M059J (cell line): ENCODE measurements around the gene C9orf85. TPM values are rescaled to one million over a fixed set of nuclear protein-coding genes. Genes with fewer than 3 reads are reported as not detected.
A peak's percentile ranks its signal among the peaks of the same experiment; 100 is the strongest.
"Not testable (repeated sequence)": the region's sequence is repeated elsewhere in the genome, so short reads cannot be mapped to it uniquely, and the experiment has no call there.

Source experiments
- DNase-seq: peaks from one replicate; pipeline ENCODE4 v3.0.0-alpha.2; 2012; ENCODE audit warnings: low read depth
- total RNA-seq: library from RNA; depleted of rRNA; stranded (reverse); fragments of >200 nt; shearing (Covaris generic); gene quantifications from 2 replicates; pipeline ENCODE4 v1.2.3, GENCODE V29; 2014; rRNA removed

The C9orf85 gene, protein sequence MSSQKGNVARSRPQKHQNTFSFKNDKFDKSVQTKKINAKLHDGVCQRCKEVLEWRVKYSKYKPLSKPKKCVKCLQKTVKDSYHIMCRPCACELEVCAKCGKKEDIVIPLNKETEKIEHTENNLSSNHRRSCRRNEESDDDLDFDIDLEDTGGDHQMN
- 24.9 and 32.2 TPM in 2 replicates for total RNA-seq

DNA sequence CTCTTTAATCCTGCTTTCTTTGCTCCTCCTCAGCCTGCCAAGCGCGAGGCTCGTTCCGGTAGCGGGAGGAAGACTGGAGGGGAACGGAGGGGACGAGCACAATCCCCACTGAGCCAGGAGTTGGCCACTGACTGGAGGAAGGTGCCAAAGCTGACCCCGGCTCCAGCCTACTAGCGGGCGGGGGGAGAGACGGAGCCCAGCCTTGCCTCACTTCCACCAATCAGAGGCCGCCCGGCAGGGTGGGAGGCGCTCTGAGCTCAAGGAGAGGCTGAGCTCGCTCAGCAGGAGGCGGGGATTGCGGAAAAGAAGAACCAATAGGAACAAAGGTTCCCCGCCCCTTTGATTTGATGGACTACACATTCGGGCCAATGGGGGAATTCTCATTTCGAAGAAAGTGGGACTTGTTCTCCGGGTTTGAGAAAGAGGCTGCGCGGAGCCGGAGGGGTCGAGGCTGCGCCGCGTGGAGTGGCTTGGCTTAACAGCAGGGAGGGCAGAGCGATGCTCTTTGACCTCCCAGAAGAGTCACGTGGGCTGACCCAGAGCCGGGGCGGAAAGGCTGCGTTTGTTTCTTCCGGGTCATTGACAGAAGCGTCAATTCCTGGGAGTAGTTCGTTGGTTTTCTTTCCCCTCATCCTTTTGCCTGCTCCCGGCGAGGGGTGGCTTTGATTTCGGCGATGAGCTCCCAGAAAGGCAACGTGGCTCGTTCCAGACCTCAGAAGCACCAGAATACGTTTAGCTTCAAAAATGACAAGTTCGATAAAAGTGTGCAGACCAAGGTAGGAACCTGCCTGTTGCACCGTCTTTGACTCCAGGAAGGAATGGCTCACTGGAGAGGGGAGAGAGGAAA lies at the start of gene C9orf85, which contains the start of gene ABHD17B:
C9orf85 (plus strand) TSS at position 579 of the 847 bp plus-strand sequence; CDS start at position 675, 96 bp downstream.
ABHD17B (minus strand) TSS at position 133 of the 847 bp plus-strand sequence. CDS start 36,113 bp downstream, outside the sequence.
- DNase-seq: peak; percentile 100

DNA sequence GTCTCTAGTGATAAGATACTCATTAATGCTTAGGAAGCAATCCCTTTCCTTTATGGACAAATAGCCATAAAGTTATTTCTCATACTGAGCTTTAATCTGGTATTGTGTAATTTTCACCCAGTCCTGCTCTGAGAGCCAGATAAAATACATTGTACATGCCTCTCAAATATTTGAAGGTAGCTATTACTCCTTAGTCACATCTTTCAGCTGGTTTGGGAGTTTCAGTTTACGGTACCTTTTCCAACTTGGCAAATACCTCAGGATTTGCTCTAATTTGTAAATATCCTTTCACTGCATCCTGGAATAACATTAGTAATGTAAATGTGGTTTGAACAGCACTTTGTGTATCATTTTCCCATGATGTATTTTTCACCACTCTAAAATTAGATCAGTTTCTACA lies 47.8 kb upstream of the C9orf85 start:
- DNase-seq: no peak

DNA sequence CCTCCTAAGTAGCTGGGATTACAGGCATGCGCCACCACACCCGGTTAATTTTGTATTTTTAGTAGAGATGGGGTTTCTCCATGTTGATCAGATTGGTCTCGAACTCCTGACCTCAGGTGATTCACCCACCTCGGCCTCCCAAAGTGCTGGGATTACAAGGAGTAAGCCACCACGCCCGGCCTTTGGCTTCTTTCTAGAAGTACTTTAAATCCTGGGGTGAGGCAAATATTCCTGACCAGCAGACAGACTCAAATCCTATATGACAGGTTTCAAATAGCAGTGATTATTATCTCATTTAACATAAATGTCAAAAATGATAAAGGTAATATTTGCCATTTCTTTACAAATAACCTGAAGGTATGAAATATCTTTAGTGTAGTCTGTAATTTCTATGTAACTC lies 36.1 kb upstream of the C9orf85 start:
- DNase-seq: no peak

DNA sequence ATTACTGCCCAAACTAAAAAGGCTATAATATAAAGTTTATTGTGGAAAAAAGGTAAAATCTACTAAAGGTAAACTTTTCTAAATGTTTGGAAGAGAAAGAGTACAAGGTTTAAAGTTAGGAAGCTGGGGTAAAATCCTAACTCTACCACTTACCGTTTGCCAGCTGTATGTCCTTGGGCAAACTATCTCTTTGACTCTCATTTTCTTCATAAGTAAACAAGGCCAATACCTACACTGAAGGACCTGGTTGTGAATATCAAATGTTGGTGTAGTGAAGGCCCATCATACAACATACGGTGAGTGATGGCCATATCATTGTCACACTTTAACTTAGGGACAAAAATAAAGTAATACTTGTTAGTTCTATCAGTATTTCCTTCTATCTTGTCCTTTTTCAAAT lies 35.3 kb upstream of the C9orf85 start:
- DNase-seq: no peak

DNA sequence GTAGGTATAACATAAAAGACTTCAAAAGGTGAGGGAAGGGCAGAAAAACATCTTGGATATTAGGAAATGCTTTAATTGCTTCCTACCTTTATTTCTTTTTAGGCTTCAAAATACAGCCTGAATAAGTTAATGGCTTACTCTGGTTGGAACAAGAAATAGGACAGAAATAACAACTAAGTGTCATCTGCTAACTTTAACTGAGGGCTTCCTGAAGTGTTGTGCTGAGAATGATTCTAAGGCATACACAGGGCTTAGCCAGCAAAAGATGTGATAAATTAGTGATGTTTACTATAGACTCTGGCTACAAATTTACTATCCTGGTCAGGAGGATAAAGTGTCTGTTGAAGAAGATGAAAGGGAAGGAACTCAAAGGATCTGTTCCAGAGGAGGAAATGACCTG lies 34.6 kb upstream of the C9orf85 start:
- DNase-seq: no peak

DNA sequence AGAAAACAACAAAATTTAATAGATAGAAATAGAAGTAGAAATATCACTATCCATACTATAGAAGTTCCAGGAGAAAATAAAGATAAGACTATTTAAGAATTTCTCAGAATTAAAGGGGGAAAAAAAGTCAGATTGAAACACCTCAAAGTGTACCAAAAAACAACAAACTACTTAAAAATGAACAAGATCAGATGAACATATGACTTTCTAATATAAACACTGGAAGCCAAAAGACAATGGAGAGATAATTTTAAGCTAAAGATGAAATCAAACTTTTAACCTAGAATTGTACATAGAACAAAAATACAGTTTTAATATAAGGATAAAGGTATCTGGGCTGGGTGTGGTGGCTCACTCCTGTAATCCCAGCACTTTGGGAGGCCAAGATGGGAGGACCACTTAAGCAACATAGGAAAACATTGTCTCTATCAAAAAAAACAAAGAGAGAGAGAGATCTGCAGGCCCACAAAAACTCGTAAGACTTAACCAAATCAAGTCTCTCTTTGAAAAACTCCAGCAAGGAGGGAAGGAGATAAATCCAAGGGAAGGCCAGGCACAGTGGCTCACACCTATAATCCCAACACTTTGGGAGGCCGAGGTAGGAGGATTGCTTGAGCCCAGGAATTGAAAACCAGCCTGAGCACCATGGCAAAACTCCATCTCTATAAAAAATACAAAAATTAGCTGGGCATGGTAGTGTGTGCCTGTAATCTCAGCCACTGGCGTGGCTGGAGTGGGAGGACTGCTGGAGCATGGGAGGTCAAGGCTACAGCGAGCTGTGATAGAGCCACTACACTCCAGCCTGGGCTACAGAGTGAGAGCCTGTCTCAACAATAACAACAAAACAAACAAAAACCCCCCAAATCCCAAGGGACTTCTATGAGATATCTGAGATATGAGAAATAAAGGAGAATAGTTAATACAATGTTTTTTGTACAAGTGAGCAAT lies 32.8 kb upstream of the C9orf85 start:
- no peak for DNase-seq

DNA sequence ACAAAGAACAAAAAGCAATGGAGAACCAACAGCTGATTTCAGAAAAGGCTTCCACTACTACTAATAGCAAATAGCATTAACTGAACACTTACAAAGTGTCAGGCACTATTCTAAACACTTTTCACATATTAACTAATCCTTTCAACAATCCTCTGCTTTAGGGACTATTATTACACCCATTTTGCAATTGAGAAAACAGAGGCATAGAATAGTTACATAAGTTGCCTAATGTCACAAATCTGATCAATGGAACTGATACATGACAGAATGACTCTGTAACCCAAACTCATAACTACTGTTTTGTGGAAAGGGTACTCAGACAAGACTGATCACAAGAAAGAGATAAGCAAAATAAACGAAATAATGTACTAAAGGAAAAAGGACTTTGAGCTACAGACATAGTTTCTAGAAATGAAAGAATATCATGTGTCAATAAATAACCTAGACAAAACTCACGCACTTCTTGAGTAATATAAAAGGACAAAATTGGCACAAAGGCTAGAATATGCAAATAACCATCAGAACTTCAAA lies 31.7 kb upstream of the C9orf85 start:
- DNase-seq: no peak

DNA sequence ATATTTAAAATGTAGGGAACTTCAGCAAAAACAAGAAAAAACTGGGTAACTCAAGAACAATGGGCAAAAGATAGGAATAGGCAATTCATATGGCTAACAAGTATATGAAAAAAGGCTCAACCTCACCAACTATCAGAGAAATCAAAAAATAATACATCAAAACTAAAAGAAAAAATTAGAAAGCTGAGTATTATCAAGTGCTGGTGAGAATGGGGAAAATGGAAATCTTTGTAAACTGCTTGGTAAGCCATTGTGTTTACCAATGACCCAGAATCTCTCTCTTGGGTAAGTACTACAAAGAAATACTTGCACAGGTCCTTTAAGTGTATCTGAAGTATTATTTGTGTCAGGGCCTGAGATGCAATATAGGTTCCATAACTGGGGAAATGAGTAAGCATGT lies 27.4 kb upstream of the C9orf85 start:
- no peak for DNase-seq

DNA sequence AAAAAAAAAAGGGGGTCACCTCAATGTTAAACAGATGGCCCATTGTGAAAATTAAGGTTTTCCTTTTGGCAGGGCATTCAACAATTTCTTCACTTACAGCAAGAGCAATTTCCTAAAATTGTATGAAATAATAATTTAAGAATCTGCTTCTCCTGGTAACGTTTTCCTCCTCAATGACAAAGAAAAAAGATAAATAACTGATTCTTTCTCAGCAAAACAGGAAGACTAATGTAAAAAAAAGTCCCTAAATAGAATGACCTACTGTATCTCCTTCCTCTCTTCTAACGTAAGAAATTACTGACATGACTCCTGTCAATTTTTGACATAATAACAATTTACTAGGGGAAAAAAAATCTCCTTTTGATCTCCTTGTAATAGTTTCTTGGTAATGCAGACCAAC lies 26.0 kb upstream of the C9orf85 start:
- DNase-seq: no peak

DNA sequence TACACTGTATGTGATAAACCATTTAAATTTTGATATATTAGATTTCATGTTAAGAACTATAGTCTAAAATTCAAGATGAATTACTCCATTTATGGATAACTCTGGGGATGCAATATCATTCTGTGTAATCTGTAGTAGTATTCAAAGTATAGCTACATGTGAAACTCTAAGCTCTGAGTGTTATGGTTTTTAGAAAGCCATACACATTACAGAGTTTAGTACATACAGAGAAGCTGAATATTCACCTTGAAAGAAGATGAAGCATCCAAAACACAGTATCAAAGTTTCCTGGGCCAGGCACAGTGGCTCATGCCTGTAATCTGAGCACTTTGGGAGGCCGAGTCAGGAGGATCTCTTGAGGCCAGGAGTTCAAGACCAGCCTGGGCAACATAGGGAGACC lies 25.4 kb upstream of the C9orf85 start:
- no peak for DNase-seq

DNA sequence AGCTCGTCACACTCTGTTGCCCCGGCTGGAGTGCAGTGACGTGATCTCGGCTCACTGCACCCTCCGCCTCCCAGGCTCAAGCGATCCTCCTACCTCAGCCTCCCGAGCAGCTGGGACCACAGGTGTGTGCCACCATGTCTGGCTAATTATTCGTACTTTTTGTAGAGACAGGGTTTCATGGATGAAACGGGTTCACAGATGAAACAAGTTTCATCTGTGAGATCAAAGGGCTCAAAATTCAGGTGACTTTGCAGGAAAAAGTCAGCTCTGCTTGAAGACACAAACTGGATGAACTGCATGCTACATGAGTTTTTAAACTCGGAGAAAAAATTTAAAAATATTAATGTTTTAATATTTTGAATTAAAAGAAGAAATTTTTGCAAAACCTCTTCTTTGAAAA lies 24.9 kb upstream of the C9orf85 start:
- DNase-seq: no peak

DNA sequence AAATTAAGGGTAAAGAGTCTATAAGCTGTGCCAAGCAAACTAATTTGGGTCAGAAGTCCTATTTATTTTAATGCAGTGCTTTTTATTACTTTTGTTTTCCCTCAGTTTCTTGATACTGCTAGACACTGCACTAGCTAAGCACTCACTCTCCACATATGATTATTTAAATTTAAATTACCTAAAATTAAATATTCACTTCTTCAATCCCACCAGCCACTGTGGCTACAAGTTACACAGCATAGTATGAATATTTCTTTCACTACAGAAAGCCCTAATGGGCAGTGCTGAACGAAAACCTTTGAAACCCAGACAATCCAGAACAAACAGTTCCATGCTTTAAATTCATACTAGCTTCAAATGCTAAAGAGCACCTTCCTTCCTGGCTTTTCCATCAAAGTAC lies 24.1 kb upstream of the C9orf85 start:
- DNase-seq: no peak

DNA sequence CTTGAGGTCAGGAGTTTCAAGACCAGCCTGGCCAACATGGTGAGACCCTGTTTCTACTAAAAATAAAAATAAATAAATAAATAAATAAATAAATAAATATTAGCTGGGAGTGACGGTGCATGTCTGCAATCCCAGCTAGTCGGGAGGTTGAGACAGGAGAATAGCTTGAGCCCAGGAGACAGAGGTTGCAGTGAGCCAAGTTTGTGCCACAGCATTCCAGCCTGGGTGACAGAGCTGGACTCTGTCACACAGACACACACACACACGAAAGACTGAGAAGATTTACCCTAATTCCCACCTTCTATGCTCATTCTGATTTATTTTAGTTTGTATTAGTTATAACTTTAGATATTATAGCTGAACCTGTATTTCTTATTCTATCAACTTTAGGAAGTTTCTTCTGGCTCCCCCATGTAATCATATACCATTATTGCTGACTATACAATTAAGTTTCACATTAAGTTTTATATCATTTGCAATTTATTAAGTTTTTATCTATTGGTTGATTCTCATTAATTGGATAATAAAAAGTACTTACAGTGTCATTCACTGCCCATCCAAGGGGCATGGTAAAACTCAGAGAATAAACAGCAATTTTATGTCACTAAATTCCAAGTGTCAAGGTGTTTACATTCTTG lies 21.3 kb upstream of the C9orf85 start:
- no peak for DNase-seq

DNA sequence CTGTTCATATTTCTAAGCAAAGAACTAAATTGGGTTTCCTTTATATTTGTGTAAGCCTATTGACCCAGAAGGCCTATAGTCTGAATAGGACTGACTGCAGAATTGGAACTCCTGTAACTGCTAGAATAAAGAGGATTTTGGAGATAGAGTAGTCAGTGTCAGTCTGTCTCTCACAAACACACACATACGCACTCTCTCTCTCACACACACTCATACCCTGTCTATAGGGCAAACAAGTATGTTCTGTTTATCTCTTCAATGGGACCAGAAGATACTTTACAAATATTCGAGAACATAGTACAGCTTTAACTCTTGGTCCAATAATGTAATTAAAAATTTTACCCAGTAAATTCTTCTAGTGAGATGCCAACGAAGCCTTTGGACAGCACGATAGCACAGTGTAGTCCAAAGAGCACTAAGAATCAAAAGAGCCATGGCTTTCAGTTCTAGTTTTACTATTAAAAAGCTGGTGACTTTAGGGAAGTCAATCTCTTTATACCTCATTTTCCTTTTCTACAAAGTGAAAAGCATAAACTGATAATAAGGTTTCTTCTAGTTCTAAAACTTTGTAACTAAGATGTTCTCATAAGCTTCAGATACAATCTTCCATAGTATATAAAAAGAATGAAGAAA lies 19.8 kb upstream of the C9orf85 start:
- DNase-seq: no peak

DNA sequence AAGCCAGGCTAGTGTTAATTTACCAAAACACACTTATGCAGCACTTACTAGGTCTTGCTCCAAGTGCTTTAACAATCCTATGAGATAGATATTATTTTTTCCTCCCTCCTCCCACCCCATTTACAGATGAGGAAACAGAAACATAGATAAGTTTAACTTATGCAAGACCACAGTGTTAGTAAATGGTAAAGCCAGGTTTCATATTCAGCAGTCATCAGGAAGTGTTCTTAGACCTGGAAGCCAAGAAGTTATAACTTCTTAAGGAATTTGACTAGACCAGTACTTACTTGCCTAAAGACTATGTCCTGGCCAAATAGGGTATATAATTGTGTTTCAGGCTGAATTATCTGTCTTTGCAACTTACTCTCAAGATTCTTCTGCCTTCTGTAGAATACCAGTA lies 16.3 kb upstream of the C9orf85 start:
- DNase-seq: no peak

DNA sequence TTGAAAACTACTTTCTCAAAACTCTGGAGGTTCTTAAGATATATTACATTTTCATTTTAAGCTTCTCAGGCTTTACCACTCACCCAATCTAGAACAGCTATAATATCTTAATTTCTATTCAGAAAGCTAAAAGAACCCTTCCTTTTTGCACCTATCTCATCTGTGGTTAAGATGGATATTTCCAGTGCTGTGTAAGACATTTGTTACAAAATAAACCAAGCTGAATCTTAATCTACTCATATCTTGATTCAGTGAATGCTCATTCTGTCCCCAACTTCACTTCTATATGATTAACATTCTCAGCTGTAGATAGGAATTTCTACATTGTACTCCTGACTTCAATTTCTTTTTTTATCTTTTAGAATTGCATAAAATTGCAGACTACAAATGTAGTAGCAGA lies 15.5 kb upstream of the C9orf85 start:
- DNase-seq: no peak

DNA sequence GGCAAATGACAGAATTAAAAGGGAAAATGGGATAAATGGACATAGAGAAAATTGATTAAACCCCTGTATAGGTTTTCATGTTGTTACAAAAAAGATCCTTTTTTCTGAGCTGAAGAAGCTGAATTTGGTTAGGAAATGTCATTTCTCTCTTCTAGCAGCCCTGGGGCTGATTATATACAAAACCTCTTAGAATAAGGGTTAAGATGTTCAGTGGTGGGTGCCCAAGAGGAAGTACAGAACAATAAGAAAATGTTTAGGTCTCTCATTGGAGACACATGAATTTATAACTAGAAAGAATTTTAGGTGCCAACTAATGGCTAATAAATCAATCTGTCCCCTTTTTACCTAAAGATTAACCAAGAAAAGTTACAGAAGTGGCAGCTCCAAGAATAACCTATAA lies 14.7 kb upstream of the C9orf85 start:
- DNase-seq: no peak

DNA sequence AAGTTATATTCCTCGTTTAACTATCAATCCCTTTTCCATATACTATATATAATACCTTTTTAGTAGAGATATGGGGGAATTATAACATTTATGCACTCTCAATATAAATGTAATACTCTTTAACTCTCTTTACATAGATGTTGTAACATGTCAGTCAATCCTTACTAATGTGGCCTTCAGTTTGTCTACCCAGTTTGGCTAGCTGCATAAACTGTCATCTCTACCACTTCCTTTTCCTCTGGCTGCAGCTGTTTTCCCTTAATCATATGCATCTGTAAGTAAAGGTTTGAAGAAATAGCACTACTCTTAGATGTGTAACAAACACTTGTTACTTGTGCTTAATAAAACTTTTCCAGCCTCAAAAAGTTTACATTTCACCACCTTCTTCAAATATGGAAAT lies 13.9 kb upstream of the C9orf85 start:
- DNase-seq: no peak

DNA sequence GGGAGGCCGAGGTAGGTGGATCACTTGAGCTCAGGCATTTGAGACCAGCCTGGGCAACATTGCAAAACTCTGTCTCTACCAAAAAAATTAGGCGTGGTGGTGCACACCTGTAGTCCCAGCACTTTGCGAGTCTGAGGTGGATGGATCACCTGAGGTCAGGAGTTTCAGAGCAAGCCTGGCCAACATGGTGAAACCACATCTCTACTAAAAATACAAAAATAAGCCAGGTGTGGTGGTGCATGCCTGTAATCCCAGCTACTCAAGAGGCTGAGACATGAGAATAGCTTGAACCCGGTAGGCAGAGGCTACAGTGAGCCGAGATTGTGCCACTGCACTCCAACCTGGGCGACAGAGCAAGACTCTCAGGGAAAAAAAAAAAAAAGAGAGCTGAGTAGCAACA lies 12.7 kb upstream of the C9orf85 start:
- DNase-seq: not testable (repeated sequence)

DNA sequence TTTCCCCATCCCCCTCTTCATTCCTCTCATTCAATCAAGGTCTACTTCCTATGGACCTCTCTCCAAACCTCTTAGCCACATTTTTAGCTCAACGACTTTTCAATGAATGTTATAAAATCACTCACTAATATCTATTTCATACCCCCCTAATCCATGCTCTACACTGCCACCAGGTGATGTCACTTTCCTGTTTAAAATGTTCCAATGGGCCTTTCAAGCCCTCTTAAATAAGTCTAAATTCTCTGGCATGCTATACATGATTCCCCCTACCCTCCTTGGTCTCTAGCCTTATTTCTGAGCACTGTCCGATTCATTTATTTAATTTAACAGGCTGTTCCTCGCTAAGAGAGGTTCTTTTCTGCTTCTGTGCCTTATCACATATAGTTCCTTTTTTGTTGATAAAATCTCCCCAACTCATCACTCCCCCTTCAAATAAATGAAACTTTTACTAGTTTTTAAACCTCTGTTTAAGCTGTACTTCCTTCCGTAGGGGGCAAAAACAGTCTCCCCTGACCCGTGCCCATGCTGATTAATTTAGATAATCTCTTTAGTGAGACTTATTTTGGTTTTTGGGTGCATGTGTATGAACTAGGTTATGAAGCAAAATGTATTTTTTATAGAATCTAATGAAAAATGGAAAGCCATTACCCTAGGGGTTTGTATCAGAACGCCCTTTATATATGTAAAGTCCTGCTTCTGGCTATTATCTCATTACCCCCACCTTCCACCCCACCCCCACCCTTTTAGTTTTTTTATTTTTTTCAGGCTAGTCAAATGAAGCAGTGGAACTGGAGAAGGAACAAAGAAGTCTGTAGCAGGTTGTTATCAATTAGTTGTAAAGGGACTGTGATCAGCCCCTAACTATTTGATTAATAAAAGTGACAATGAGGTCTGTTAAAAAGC lies 9.5 kb upstream of the C9orf85 start:
- DNase-seq: no peak
